A549 (cell line): ENCODE results near the gene PSG1. TPM values are rescaled to one million over a fixed set of nuclear protein-coding genes. Genes with fewer than 3 reads are reported as not detected.
"Not testable (repeated sequence)": the region's sequence is repeated elsewhere in the genome, so short reads cannot be mapped to it uniquely, and the experiment has no call there.

Experiments
- ATAC-seq, 2 experiments: fragments of 200-7000 bp in 1 of 2; fragments of >200 bp in 1 of 2; cut with Nextera tagmentation in 1 of 2; cut with Tn5 transposase in 1 of 2; 3 replicates each; pipeline versions ENCODE4 v1.8.0 to v1.9.1; 2018 to 2020; ENCODE audit warnings: mild to moderate bottlenecking in 1 of 2, moderate library complexity in 1 of 2
- CTCF ChIA-PET: fragments of 300-600 bp; sonication (Branson Sonifier 250); formaldehyde crosslinking; extraction: SDS; loops from one replicate; lab custom pipeline; 2021; ENCODE audit warnings: antibody characterized with exemption, inconsistent platforms; lab: Yijun Ruan, JAX
- POLR2A ChIA-PET: fragments of 350-600 bp; formaldehyde crosslinking; extraction: SDS; loops from one replicate; lab custom pipeline; 2021; ENCODE audit warnings: antibody characterized with exemption, inconsistent platforms; lab: Yijun Ruan, JAX
- DNase-seq, 2 experiments: peaks; one replicate each; pipeline versions ENCODE4 v3.0.0 to v3.0.0-alpha.2; 2011 to 2016; ENCODE audit warnings: low read depth in 1 of 2, low spot score in 1 of 2
- FAIRE-seq: peaks from 2 replicates; lab custom pipeline; 2011; peaks lifted over from hg19 to GRCh38; lab: Jason Lieb, UNC
- H3K27ac ChIP-seq, 2 experiments: fragments of >200 bp; sonication (Bioruptor Twin); formaldehyde crosslinking; 3 replicates each; pipeline ENCODE4 v1.5.1; 2016 to 2017
- H3K4me1 ChIP-seq: fragments of >200 bp; sonication (Bioruptor Twin); formaldehyde crosslinking; 3 replicates; pipeline ENCODE4 v1.6.1; 2016
- H3K4me2 ChIP-seq: fragments of >200 bp; sonication (Bioruptor Twin); formaldehyde crosslinking; 3 replicates; pipeline ENCODE4 v1.6.1; 2016
- H3K4me3 ChIP-seq: fragments of >200 bp; sonication (Bioruptor Twin); formaldehyde crosslinking; 3 replicates; pipeline ENCODE4 v1.5.1; 2016
- H3K9me3 ChIP-seq: fragments of >200 bp; sonication (Bioruptor Twin); formaldehyde crosslinking; 3 replicates; pipeline ENCODE4 v1.6.1; 2016
- EP300 ChIP-seq, 2 experiments: fragments of >200 bp; sonication (Bioruptor Twin); formaldehyde crosslinking; IDR thresholded peaks; 2 replicates in 1 of 2; 3 replicates in 1 of 2; pipeline ENCODE4 v1.6.1; 2016 to 2017
- FOSL2 ChIP-seq, 2 experiments: fragments of 450-650 bp in 1 of 2; fragments of >200 bp in 1 of 2; sonication (Bioruptor Twin) in 1 of 2; formaldehyde crosslinking; IDR thresholded peaks; 2 replicates each; pipeline versions ENCODE4 v1.5.0 to v1.6.1; 2016 to 2020; ENCODE audit warnings: mild to moderate bottlenecking in 1 of 2, moderate library complexity in 1 of 2
- GATA3 ChIP-seq: IDR thresholded peaks from 2 replicates; pipeline ENCODE4 v1.6.1; 2012; ENCODE audit warnings: borderline replicate concordance
- HOXB5 ChIP-seq: fragments of 250-450 bp; sonication (Bioruptor Pico); IDR thresholded peaks from 2 replicates; pipeline ENCODE4 v1.5.0; 2020; ENCODE audit warnings: mild to moderate bottlenecking, moderate library complexity
- JUNB ChIP-seq: fragments of >200 bp; sonication (Bioruptor Twin); formaldehyde crosslinking; IDR thresholded peaks from 2 replicates; pipeline ENCODE4 v1.6.1; 2016
- RAD21 ChIP-seq, 2 experiments: fragments of >200 bp in 1 of 2; sonication (Bioruptor Twin) in 1 of 2; formaldehyde crosslinking in 1 of 2; IDR thresholded peaks in 1 of 2; conservative IDR thresholded peaks in 1 of 2; 2 replicates in 1 of 2; 3 replicates in 1 of 2; pipeline ENCODE4 v1.6.1; 2012 to 2018; ENCODE audit warnings: inconsistent platforms in 1 of 2
- WGBS: methylation state at CpG from one replicate; pipeline ENCODE4 v1.1.6; 2017; ENCODE audit errors: missing lambda C conversion rate; 5-methylcytosine and 5-hydroxymethylcytosine counted together
- polyA plus RNA-seq, 4 experiments: library from polyadenylated mRNA; depleted of rRNA in 3 of 4; stranded (reverse); fragments of >200 nt; fragmentation: RNase III in 1 of 4; extraction: RNeasy Plus Mini Kit Qiagen cat#74134 plus additional on column Dnase treatment in 1 of 4; gene quantifications; 2 replicates in 3 of 4; 3 replicates in 1 of 4; pipeline ENCODE4 v1.2.3, GENCODE V29; 2011 to 2017
- TF ChIP-seq, protein P1 (sequence below): fragments of 250-450 bp; sonication (Bioruptor Pico); IDR thresholded peaks from 2 replicates; pipeline ENCODE4 v1.5.0; 2020; ENCODE audit warnings: low read depth, mild to moderate bottlenecking, moderate library complexity
- TF ChIP-seq, protein P2 (sequence below): fragments of 450-650 bp; IDR thresholded peaks from 2 replicates; pipeline ENCODE4 v1.6.1; 2014; ENCODE audit warnings: antibody characterized with exemption
- TF ChIP-seq, protein P3 (sequence below): IDR thresholded peaks from 2 replicates; pipeline ENCODE4 v1.6.1; 2012

PSG1 gene
- polyA plus RNA-seq, 2 of the 4 experiments (the other 2 are of a cell fraction): 0.16 to 0.41 TPM

DNA sequence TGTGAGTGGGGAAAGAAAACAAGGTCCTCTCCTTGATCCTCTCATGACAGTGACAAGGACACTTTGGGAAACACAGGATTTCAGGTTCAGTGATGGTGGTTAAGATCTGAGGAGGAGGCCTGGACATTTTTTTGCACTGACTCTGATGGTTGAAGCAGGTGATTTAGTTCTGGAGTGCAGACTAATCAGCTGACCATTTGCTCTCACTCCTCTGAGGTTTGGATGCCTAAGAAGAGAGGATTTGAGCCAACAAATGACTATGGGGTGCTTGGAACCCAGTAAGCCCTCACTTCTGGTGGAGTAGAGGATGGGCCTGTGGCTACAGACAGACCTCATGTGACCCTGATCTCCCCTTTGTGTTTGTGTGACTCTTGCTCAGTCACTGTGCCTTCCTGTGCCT, 2.9 kb downstream of the PSG1 start:
- CTCF ChIA-PET: interaction anchor here (0.9 to 1.3 kb wide), 2 partner anchors 9 to 58 kb away, joined by 3 to 5 read pairs; no protein-coding TSS in a partner anchor
- FAIRE-seq, DNase-seq, ATAC-seq, H3K4me2 ChIP-seq, POLR2A ChIA-PET, H3K4me3 ChIP-seq: not testable (repeated sequence)
- peaks cover 19% of the 10 kb centered on the region; the same call in 2 of the 3 replicates for H3K9me3 ChIP-seq
- H3K4me1 ChIP-seq: peaks cover 22% of the 10 kb centered on the region
- peak overlapping the region; percentile 77 to 85 for H3K27ac ChIP-seq

DNA sequence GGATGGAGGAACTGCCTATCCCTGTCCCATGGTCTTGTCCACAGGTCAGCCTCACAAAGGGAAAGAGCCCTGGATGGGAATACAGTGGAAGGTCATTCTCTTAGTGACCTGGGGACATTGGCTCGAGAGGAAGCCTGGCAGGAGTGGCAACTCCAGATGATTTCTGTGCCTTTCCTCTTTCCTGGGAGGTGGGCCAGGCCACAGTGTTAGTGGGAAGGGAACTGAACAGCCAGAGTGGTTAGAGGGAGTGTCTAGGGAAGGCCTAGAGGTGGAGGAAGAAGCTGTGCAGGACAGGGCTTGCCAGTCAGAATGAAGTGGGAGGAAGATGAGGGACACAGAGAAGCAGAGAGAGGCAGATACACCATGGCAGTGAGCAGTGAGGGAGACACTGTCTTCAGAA, 3.6 kb downstream of the PSG1 start:
- H3K4me2 ChIP-seq: peak overlapping the region; percentile 44

DNA sequence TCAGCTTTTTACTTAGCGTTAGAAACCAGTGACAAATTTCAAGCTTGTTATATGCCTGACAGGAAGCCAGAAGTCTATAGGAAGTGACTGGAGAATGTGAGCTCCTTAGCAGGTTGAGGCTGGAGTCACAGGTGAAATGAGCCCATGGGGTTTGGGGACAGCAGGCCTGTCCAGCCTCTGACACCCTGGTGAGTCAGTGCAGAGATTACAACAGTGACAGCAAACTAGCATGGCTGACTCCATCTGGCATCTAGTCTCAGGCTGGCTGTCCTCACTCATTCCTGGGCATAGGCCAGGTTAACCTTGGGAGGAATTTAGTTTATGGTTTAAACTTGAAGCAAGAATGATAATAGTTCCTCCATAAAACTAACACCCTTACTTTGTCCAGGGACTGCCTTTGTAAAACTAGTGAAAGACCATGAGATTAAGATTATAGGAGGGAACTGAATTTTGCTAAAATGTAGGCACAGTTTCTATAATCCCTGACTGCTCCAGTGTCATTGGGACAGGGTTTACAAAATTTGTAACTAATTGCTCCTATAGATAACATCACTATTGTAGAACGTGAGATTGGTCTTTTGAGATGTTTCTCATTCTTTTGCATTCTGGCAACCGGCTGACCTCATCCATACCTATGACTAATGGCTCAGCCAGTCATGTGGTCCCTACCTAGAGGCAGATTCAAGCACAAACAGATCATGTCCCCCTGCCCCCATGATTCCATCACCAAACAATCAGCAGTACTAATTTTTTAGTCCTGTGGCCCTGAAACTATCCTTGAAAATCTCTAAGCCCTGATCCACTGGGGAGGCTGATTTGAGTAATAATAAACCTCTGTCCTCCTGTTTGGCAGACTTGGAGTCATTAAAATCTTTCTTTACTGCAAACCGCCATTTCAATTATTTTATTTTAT, 4.4 kb downstream of the PSG1 start:
- H3K27ac ChIP-seq: peak overlapping the region; percentile 77 to 85
- DNase-seq, POLR2A ChIA-PET, H3K4me3 ChIP-seq: not testable (repeated sequence)
- FAIRE-seq (peak; percentile 76), ATAC-seq (0 out of 6 replicates have a peak, but pooled peaks of 1 of the 2 experiments have one; percentile 39)
- H3K4me1 ChIP-seq: peaks cover 22% of the 10 kb centered on the region
- CTCF ChIA-PET: interaction anchor here (0.6 to 2.8 kb wide), 9 partner anchors 10 to 279 kb away, joined by 3 to 13 read pairs (median 4); no protein-coding TSS in a partner anchor
- H3K4me2 ChIP-seq: peak overlapping the region; percentile 44
- 37% methylated on average over 4 of the region's 4 CpGs for WGBS
- TF ChIP-seq, protein P1, sequence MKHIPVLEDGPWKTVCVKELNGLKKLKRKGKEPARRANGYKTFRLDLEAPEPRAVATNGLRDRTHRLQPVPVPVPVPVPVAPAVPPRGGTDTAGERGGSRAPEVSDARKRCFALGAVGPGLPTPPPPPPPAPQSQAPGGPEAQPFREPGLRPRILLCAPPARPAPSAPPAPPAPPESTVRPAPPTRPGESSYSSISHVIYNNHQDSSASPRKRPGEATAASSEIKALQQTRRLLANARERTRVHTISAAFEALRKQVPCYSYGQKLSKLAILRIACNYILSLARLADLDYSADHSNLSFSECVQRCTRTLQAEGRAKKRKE (CRISPR knock-in tag): peak; percentile 46; the same call in 1 of the 2 replicates
- TF ChIP-seq HOXB5 (CRISPR knock-in tag) (0 out of 2 replicates have a peak, but pooled peaks have one; percentile 14), GATA3 (peak; percentile 70; the same call in 1 of the 2 replicates), JUNB (peak; percentile 35; the same call in 1 of the 2 replicates), EP300 (IDR thresholded peaks at IDR 0.05) (0 out of 5 replicates have a peak, but pooled peaks of 1 of the 2 experiments have one; percentile 11), FOSL2 (IDR thresholded peaks at IDR 0.05) (0 out of 2 replicates have a peak, but pooled peaks have one; percentile 21), FOSL2 (CRISPR knock-in tag; IDR thresholded peaks at IDR 0.05) (peak; percentile 45)
- TF ChIP-seq, protein P2, sequence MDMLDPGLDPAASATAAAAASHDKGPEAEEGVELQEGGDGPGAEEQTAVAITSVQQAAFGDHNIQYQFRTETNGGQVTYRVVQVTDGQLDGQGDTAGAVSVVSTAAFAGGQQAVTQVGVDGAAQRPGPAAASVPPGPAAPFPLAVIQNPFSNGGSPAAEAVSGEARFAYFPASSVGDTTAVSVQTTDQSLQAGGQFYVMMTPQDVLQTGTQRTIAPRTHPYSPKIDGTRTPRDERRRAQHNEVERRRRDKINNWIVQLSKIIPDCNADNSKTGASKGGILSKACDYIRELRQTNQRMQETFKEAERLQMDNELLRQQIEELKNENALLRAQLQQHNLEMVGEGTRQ: peak; percentile 45; the same call in 1 of the 2 replicates
- TF ChIP-seq, all 56 proteins: peak for 7; not testable (repeated sequence) for 49
- peaks cover 13% of the 10 kb centered on the region; the same call in 2 of the 3 replicates for H3K9me3 ChIP-seq

More for the DNA sequence above, 3.6 kb downstream of the PSG1 start:
- H3K4me3 ChIP-seq, FAIRE-seq, ATAC-seq, DNase-seq, POLR2A ChIA-PET: not testable (repeated sequence)
- H3K4me1 ChIP-seq: peaks cover 22% of the 10 kb centered on the region
- CTCF ChIA-PET: interaction anchor here (0.9 kb wide), 1 partner anchor 9 kb away, joined by 5 read pairs; no protein-coding TSS in a partner anchor
- H3K27ac ChIP-seq: peak overlapping the region; percentile 77 to 85
- WGBS: 58% methylated on average over 1 of the region's 1 CpG
- H3K9me3 ChIP-seq: peaks cover 13% of the 10 kb centered on the region; the same call in 2 of the 3 replicates

DNA sequence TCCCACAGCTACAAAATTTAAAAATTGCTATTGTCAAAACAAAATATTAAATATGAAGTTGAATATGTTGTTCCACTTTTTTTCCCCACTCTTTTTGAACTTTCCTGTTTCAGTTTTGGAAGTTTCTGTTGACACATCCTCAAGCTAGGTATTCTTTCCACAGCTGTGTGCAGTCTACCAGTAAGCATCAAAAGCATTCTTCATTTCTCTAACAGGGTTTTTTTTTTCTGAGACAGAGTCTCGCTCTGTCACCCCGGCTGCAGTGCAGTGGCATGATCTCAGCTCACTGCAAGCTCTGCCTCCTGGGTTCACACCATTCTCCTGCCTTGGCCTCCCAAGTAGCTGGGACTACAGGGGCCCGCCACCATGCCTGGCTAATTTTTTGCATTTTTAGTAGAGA, 5.4 kb downstream of the PSG1 start:
- ATAC-seq, DNase-seq, FAIRE-seq, H3K4me3 ChIP-seq, H3K4me2 ChIP-seq, POLR2A ChIA-PET, H3K9me3 ChIP-seq: not testable (repeated sequence)
- Histone ChIP-seq H3K4me1 (peaks cover 22% of the 10 kb centered on the region), H3K27ac (peak overlapping the region; percentile 77 to 85)
- 95% methylated on average over 3 of the region's 3 CpGs for WGBS
- CTCF ChIA-PET: interaction anchor here (0.8 to 2.8 kb wide), 9 partner anchors 11 to 278 kb away, joined by 3 to 13 read pairs (median 4); no protein-coding TSS in a partner anchor

DNA sequence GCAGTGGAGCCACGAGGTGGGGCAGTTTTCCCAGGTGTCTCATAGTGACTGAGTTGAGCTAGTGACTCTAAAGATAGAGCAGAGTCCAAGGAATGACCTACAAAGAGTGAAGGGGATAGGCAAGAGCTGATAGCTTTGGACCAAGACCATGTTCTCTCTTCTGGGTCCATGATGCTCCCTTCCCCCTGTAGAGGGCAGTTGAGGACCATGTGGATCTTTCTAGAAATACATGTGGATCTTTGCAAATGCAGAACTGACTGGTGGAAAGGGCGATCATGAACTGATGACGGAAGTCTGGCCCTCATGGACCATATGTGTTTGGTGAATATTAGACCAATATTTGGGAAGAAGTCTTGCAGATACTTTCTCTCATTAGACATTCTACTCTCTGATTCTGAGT, 6.9 kb downstream of the PSG1 start:
- H3K4me1 ChIP-seq: peaks cover 22% of the 10 kb centered on the region
- no peak overlapping the region for H3K4me2 ChIP-seq
- H3K27ac ChIP-seq: 0 out of 6 replicates have a peak overlapping the region, but pooled peaks of 1 of the 2 experiments have one; percentile 0
- H3K9me3 ChIP-seq: peaks cover 3% of the 10 kb centered on the region; the same call in 1 of the 3 replicates
- ChIA-PET POLR2A (no interaction called here), CTCF (interaction anchor here (1.3 to 2.8 kb wide), 4 partner anchors 9 to 179 kb away, joined by 4 to 10 read pairs (median 6); no protein-coding TSS in a partner anchor)
- FAIRE-seq (peak; percentile 61), DNase-seq (no peak), ATAC-seq (no peak)
- peak in 1 of 2 experiments; percentile 29; a peak in 1 of 5 replicates for TF ChIP-seq RAD21 (conservative IDR thresholded peaks at IDR 0.05 in 1 of 2, IDR thresholded peaks at IDR 0.05 in 1 of 2)
- TF ChIP-seq, protein P3, sequence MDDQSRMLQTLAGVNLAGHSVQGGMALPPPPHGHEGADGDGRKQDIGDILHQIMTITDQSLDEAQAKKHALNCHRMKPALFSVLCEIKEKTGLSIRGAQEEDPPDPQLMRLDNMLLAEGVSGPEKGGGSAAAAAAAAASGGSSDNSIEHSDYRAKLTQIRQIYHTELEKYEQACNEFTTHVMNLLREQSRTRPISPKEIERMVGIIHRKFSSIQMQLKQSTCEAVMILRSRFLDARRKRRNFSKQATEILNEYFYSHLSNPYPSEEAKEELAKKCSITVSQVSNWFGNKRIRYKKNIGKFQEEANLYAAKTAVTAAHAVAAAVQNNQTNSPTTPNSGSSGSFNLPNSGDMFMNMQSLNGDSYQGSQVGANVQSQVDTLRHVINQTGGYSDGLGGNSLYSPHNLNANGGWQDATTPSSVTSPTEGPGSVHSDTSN: no peak
- WGBS: 64% methylated on average over 3 of the region's 3 CpGs
- no peak overlapping the region for H3K4me3 ChIP-seq
